Measurements from ENCODE around the gene C2CD2. TPM values are rescaled to one million over a fixed set of nuclear protein-coding genes. Genes with fewer than 3 reads are reported as not detected.

C2CD2 gene
- total RNA-seq, 2 donors from 2014 or later, result 13.3 to 16.1 TPM

- DNase-seq, result no peak
- intact Hi-C loops (cut with DNase I), result no loop called here
- no peaks in the 10 kb centered on the region for H3K27me3 ChIP-seq
These were observed 35.9 kb upstream of the C2CD2 start for GRCh38 chr21:41989698-41990097.

GRCh38 chr21:41987310-41987709, 33.5 kb upstream of the C2CD2 start:
- no peak for TF ChIP-seq CTCF (IDR thresholded peaks at IDR 0.05)
- H3K4me1 ChIP-seq, result no peaks in the 10 kb centered on the region
- no peak overlapping the region for H3K4me3 ChIP-seq
- H3K9ac ChIP-seq (ENCODE audit: low read depth in 2 of 2, low read length in 2 of 2), result no peak overlapping the region
- H3K36me3 ChIP-seq, result no peaks in the 10 kb centered on the region
- intact Hi-C loops (cut with DNase I), result no loop called here
- H3K27ac ChIP-seq, result no peak overlapping the region
- no peaks in the 10 kb centered on the region for H3K9me3 ChIP-seq
- H3K27me3 ChIP-seq, result no peaks in the 10 kb centered on the region
- no peak for DNase-seq

More at GRCh38 chr21:41989698-41990097, 35.9 kb upstream of the C2CD2 start:
- no peak overlapping the region for H3K27ac ChIP-seq
- no peaks in the 10 kb centered on the region for H3K4me1 ChIP-seq
- H3K4me3 ChIP-seq, result no peak overlapping the region
- no peak overlapping the region for H3K9ac ChIP-seq (ENCODE audit: low read depth in 2 of 2, low read length in 2 of 2)
- H3K36me3 ChIP-seq, result no peaks in the 10 kb centered on the region
- no peaks in the 10 kb centered on the region for H3K9me3 ChIP-seq
- no peak for TF ChIP-seq CTCF (IDR thresholded peaks at IDR 0.05)

- H3K36me3 ChIP-seq, result no peaks in the 10 kb centered on the region
- no peak overlapping the region for H3K27ac ChIP-seq
- H3K9ac ChIP-seq (ENCODE audit: low read depth in 2 of 2, low read length in 2 of 2), result no peak overlapping the region
- H3K4me3 ChIP-seq, result no peak overlapping the region
- intact Hi-C loops (cut with DNase I), result no loop called here
- no peak for DNase-seq
- H3K4me1 ChIP-seq, result no peaks in the 10 kb centered on the region
- no peaks in the 10 kb centered on the region for H3K27me3 ChIP-seq
- no peak for TF ChIP-seq CTCF (IDR thresholded peaks at IDR 0.05)
- no peaks in the 10 kb centered on the region for H3K9me3 ChIP-seq
These were observed 32.0 kb upstream of the C2CD2 start for GRCh38 chr21:41985662-41986416.

- intact Hi-C loops (cut with DNase I), result no loop called here
- Histone ChIP-seq H3K27ac (no peak overlapping the region), H3K9ac (ENCODE audit: low read depth in 2 of 2, low read length in 2 of 2) (no peak overlapping the region), H3K4me3 (no peak overlapping the region), H3K27me3 (no peaks in the 10 kb centered on the region), H3K4me1 (no peaks in the 10 kb centered on the region), H3K9me3 (no peaks in the 10 kb centered on the region), H3K36me3 (no peaks in the 10 kb centered on the region)
- DNase-seq, result no peak
- no peak for TF ChIP-seq CTCF (IDR thresholded peaks at IDR 0.05)
These were observed 29.4 kb upstream of the C2CD2 start for GRCh38 chr21:41983229-41983628.

- no peak for TF ChIP-seq CTCF (IDR thresholded peaks at IDR 0.05)
- Histone ChIP-seq H3K4me3 (no peak overlapping the region), H3K27ac (no peak overlapping the region), H3K9me3 (no peaks in the 10 kb centered on the region), H3K9ac (ENCODE audit: low read depth in 2 of 2, low read length in 2 of 2) (no peak overlapping the region), H3K4me1 (no peaks in the 10 kb centered on the region), H3K36me3 (no peaks in the 10 kb centered on the region), H3K27me3 (no peaks in the 10 kb centered on the region)
- intact Hi-C loops (cut with DNase I), result no loop called here
- no peak for DNase-seq
These were observed 26.7 kb upstream of the C2CD2 start for GRCh38 chr21:41980561-41980960.

All from colonic mucosa (tissue), 4 donors.